Activated CD8-positive, alpha-beta memory T cell treated with anti-CD3 and anti-CD28 coated beads, Interleukin-2, amount 50 U/mL, for 48 hours (primary cell): Measurements from ENCODE around the gene RBM6.
"Not testable (repeated sequence)": the region's sequence is repeated elsewhere in the genome, so short reads cannot be mapped to it uniquely, and the experiment has no call there.

Source experiments
- DNase-seq: peaks from one replicate; pipeline ENCODE4 v3.0.0-alpha.2; 2020

Gene RBM6

DNA sequence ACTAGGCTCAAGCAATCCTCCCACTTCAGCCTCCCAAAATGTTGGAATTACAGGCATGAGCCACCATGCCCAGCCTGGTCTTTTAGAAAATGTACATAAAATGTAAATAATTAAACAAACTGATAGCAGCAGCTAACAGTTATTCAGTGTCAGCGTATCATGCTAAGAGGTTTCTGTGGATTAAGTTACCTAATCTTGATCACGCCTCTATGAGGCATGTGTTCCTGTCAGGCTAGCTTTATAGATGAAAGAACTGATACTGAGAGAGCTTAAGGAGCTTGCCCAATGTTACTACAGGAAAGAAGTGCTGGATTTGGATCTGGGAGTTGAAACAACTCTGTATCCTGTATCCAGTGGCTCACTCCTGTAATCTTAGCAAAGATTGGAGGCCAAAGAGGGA lies 25.0 kb upstream of the RBM6 start:
- no peak for DNase-seq

DNA sequence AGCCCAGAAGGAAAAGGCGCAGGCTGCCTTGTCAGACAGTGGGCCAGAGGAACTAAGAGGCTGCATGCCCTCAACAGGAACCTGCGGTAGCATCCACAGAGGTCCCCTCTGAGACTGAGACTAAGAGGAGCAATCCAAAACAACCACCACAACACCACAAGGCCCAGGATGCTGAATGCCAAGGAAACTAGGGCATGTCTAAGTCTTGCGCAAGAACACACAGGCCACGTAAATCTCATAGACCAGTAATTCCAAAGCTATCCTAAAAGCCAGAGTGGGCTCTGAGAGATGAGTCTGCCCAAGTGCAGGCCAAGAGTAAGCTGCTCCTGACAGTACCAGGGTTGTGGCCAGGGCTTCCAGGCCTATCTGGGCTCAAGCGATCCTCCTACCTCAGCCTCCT lies 23.3 kb upstream of the RBM6 start:
- DNase-seq, result no peak

DNA sequence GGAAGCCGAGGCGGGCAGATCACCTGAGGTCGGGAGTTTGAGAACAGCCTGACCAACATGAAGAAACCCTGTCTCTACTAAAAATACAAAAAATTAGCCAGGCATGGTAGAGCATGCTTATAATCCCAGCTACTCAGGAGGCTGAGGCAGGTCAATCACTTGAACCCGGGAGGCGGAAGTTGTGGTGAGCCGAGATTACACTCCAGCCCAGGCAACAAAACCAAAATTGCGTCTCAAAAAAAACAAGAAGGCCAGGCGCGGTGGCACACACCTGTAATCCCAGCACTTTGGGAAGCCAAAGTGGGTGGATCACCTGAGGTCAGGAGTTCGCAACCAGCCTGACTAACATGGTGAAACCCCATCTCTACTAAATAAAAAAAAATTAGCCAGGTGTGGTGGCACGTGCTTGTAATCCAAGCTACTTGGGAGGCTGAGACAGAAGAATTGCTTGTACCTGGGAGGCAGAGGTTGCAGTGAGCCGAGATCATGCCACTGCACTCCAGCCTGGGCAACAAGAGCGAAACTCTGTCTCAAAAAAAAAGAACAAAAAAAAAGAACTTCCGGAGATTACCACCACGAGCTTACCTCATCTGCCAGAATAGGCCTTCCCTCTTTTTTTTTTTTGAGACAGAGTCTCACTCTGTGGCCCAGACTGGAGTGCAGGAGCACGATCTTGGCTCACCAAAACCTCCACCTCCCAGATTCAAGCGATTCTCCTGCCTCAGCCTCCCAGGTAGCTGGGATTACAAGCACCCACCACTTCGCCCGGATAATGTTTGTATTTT lies 22.0 kb upstream of the RBM6 start:
- DNase-seq, result not testable (repeated sequence)

DNA sequence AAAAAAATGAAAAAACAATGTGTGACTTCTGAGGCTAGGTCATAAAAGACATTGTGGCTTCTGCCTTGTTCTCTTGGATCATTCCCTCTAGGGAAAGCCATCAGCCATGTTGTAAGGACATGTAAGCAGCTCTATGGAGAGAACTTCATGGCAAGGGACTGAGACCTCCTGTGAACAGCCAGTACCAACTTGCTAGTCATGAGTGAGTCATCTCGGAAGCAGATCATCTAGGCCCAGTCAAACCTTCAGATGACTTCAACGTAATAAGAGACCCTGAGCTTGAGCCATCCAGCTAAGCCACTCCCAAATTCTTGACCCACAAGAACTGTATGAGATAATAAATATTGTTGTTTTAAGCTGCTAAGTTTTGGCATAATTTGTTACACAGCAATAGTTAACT lies 15.3 kb upstream of the RBM6 start:
- DNase-seq, result no peak

DNA sequence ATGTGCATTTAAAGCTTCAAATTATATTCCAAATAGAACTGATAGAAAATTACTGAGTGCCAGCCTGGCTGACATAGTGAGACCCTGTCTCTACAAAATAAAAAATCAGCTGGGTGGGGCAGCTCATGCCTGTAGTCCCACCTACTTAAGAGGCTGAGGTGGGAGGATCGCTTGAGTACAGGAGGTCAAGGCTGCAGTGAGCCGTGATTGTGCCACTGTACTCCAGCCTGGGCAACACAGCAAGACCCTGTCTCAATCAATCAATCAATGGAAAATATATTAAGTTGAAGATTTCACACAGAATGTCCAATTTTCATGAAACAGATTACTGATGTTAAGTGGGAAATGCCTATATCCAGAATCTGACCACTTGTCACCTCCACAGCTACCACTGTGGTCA lies 14.5 kb upstream of the RBM6 start:
- no peak for DNase-seq

DNA sequence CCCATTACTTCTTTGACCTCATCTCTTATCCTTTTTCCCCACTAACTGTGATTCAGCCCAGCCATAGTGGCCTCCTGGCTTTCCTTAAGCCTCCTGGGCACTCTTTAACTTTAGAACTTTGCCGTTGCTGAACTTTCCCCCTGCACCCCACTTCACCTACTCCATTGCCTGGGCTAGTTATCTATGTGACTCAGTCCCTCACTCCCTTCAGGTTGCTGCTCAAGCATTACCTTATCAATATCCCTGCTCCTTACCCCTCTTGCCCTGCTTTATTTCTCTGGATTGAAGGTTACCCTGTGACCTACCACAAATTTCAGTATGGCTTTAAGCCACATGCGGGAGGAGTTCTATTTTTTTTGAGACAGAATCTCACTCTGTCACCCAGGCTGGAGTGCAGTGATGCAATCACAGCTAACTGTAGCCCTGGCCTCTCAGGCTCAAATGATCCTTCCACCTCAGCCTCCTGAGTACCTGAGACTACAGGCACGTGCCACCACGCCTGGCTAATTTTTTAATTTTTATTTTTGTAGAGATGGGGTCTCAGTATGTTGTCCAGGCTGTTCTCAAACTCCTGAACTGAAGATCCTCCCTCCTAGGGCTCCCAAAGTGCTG lies 13.7 kb upstream of the RBM6 start:
- DNase-seq, result no peak

DNA sequence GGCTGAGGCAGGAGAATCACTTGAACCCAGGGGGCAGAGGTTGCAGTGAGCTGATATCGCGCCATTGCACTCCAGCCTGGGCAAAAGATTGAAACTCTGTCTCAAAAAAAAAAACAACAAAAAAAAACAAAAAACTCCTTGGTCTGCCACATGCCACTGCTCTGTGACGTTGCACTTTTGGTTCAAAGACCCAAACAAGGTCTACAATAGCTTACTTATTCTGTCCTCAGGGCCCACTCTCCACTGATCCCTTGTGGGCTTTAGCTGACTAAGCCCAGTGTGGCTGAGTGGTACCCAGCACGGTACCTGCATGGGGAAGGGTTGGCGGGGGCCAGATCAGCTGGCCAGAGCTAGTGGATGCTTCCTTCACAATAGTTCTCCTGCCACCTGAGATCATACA lies 12.2 kb upstream of the RBM6 start:
- DNase-seq, result no peak

DNA sequence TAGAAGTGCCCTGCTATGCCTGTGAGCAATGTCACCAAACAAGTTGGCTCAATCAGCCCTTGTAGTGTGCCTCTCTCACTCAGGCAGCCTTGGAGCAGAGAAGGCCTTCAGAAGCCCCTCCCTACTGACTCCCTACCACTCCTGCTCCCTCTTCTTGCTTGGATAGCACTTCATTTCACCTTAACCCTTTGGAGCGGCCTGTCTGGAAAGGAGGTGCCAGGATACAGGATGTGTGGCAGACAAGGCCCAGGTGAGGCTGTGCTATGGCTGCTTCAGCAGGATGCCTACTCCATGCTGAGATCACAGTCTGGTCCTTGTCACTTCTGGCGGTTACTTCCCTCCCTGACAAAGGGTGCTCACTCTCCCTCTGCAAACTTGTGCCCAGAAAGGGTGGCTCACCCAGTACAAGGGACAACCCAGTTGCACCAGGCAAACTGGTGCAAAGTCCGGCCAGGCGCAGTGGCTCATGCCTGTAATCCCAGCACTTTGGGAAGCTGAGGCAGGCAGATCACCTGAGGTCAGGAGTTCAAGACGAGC lies 11.4 kb upstream of the RBM6 start:
- no peak for DNase-seq

DNA sequence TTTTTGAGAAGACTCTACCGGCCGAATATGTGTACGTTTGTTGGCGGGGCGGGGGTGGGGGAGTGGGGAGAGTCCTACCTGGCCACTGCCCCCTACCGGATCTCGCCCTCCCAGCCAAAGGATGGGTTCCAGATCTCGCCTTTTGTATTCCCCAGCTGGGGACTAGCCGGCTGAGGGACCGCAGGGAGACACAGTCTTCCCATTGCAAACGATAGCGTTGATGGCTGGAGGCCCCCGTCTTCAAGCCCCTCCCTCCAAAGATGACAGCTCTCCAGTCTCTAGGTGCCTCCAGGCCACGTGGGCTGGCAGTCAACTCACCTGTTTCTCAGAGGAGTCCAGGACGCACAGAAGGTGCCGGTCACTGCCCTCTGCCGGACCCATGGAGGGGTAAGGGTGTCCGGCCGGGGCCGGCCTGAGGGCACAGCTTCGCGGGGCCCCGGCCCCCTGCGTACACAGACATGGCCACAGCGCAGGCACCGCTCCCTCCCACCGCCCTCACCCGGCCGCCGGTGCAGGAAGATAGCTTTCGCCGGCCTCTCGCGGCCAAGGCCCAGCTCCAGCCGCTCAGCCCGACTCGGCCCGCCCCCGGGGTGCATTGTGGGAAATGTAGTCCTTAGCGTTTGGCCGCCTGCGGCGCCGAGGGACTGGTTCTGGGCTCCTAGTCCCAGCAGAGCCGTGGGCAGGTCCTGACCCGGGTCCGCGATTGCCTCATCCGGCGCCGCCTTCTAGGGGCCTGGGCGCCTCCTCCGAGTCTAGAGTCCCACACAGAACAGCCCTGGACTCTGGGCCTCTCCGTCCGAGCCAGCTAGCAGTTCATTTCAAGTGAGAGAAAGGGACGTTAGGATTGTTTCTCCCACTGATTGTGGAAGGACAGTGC lies 10.4 kb upstream of the RBM6 start, which contains the start of gene MON1A:
Gene MON1A (minus strand): TSS at position 521 of the 877 bp plus-strand sequence. CDS start 16,465 bp downstream, outside the sequence.
- peak; percentile 96 for DNase-seq

DNA sequence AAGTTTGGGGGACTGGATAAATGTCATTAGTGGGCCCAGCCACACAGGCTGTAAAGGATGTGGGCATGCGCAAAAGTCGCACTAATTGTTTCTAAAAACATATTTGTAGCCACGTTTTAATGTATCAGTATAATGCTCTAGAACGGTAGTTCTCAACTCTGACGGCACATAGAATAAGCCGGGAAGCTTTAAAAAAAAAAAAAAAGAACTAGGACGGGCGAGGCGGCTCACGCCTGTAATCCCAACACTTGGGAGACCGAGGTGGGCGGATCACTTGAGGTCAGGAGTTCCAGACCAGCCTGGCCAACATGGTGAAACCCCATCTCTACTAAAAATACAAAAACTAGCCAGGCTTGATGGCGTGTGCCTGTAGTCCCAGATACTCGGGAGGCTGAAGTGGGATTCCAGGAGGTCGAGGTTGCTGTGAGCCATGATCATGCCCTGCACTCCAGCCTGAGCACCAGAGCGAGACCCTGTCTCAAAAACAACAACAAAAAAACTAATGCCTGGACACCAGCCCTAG lies 9.7 kb upstream of the RBM6 start:
- DNase-seq, result no peak

DNA sequence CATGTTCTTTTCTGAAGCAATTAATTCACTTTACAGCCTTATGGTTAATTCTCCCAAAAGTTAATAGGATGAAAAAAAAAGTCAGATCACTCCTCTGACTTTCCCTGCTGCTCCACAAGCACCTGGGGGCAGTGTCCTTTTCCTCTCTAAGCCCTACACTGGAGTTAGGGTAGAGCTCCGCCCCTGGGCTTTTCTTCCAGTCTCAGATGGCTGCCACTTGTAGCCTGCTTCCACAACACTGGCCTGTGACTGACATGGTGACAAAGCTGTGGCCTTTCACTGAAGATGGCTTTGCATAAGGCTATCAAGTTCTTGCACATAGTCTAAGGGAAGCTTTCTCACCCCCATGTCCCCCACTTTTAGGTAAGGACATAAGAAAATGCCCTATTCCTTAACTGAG lies 9.0 kb upstream of the RBM6 start:
- no peak for DNase-seq

DNA sequence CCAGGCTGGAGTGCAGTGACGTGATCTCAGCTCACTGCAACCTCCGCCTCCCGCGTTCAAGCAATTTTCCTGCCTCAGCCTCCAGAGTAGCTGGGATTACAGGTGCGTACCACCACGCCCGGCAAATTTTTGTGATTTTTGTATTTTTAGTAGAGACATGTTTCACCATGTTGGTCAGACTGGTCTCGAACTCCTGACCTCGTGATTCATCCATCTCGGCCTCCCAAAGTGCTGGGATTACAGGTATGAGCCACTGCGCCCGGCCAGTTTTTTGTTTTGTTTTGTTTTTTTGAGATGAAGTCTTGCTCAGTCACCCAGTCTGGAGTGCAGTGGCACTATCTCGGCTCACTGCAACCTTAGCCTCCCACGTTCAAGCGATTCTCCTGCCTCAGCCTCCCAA lies 7.7 kb upstream of the RBM6 start:
- not testable (repeated sequence) for DNase-seq

DNA sequence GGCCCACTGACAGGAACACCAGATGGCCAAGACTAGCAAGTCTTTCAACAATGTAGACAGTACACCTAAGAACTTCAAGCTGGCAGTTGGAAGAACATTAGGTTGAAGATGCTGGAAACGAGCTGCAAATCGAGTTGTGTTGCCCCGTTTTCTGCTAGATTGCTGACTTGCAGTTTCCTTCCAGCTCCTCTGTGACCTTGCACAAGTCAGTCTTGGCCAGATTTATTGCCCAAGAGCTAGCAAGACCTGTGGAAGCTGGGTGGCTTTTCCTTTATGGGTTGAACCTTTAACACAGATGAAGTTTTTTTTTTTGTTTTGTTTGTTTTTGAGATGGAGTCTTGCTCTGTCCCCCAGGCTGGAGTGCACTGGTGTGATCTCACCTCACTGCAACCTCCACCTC lies 2.9 kb upstream of the RBM6 start:
- DNase-seq, result no peak

DNA sequence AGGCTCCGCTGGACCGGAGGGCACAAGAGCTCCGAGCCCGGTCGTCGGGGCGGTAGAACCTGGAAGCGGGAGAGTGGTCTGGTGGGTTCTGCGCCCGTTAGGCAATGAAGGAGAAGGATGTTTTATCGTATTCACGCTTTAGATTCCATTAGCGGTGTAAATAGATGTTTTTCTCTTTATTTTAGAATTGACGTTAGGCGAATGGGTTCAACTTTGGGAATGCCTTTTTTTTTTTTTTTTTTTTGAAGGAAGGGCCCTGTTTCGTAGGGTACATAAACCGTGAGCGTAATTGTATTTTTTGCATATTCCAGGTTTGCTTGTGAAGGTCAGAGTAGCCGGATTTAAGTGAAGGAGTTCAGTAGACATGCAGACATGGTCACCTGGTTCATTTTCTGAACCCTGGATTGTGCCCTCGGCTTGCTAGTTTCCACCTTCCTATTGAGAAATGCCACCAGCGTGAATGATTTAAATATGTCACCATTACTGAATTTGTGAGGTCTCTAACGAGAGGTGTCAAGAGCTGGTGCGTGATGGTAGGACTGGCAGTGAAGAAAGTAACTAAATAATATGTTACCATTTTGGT lies 808 bp downstream of the RBM6 start:
- no peak for DNase-seq

DNA sequence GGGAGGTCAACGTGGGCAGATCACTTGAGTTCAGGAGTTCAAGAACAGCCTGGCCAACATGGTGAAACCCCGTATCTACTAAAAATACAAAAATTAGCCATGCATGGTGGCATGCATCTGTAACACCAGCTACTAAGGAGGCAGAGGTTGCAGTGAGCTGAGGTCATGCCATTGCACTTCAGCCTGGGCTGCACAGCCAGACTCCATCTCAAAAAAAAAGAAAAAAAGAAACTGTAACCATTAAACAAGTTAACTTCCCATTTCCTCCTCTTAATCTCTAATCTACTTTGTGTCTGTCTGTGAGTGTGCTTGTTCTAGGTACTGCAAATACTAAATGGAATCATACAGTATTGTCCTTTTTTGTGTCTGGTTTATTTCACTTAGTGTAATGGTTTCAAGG lies 2.7 kb downstream of the RBM6 start:
- no peak for DNase-seq

DNA sequence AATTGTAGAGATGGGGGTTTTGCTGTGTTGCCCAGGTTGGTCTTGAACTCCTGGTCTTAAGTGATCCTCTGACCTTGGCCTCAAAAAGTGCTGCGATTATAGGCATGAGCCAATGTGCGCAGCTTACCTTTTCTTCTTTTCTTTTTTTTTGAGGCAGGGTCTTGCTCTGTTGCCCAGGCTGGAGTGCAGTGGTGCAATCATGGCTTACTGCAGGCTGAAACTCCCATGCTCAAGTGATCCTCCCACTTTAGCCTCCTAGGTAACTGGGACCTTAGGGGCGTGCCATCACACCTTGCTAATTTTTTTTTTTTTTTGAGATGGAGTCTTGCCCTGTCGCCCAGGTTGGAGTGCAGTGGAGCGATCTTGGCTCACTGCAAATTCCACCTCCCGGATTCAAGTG lies 13.0 kb downstream of the RBM6 start:
- no peak for DNase-seq

DNA sequence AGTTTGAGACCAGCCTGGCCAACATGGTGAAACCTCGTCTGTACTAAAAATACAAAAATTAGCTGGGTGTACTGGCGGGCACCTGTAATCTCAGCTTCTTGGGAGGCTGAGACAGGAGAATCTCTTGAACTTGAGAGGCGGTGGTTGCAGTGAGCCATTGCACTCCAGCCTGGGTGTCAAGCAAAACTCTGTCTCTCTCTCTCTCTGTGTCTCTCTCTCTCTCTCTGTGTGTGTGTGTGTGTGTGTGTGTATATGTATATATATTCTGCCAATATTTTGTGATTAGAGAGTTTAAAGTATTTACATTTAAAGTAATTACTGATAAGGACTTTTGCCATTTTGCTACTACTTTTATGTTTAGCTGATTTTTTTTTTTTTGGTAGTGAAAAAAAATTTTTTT lies 15.7 kb downstream of the RBM6 start:
- no peak for DNase-seq

DNA sequence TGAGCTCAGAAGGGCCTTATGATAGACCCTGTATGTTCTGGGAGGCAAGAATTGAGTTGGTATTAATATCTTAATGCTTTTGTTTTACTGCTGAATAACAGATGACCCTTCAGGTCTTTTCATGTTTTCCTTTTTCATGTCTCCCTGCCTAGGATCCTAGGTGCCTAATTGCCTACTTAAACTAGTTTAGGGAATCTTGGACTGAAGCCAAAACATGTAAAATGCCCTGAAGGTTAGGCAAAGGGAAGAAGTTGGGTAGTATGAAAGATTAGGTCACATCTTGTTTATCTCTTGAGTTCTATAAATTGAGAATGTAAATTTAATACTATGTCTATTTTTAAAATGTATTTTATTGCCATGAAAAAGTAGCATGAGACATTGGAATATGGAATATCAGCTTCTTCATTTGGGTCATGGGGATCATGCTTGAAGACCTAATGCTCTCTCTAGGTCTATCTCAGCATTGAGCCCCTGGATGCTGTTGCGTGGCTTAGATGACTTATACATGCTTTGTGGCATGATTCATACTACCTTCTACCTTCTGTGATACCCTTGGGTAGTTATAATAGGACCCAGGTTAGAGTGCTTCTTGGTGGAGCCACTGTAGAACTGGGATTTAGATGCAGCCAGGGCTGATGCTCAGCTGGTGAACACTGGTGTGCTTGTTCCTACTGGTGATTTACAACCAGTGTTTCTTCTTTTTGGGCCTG lies 26.4 kb downstream of the RBM6 start:
- DNase-seq, result no peak

DNA sequence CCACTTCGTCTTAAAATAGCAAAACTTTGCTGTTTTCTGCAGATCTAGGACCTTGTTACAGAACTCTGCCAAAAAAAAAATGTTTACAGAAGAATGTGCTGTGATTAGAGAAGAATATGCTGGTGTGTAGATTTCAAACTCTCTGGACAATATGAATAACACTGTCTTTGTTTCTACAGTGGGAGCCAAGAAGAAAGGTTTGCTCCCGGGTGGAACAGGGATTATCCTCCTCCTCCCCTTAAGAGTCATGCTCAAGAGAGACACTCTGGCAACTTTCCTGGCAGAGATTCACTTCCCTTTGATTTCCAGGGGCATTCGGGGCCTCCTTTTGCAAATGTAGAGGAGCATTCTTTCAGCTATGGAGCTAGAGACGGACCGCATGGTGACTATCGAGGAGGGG lies 27.3 kb downstream of the RBM6 start:
- no peak for DNase-seq

DNA sequence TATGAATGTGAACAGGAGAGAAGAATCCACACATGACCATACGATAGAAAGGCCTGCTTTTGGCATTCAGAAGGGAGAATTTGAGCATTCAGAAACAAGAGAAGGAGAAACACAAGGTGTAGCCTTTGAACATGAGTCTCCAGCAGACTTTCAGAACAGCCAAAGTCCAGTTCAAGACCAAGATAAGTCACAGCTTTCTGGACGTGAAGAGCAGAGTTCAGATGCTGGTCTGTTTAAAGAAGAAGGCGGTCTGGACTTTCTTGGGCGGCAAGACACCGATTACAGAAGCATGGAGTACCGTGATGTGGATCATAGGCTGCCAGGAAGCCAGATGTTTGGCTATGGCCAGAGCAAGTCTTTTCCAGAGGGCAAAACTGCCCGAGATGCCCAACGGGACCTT lies 28.4 kb downstream of the RBM6 start:
- no peak for DNase-seq

DNA sequence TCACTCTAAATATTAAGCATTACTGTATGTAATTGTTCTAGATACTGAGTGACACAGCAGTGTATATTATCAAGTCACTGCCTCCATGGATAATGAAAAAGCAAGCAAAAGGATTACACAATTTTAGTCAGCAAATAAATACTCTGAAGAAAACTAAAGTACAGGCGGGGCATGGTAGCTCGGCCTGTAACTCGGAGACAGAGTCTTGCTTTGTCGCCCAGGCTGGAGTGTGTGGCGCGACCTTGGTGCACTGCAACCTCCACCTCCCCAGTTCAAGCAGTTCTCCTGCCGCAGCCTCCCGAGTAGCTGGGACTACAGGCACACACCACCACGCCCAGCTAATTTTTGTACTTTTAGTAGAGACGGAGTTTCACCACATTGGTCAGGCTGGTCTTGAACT lies 32.7 kb downstream of the RBM6 start:
- DNase-seq, result no peak

DNA sequence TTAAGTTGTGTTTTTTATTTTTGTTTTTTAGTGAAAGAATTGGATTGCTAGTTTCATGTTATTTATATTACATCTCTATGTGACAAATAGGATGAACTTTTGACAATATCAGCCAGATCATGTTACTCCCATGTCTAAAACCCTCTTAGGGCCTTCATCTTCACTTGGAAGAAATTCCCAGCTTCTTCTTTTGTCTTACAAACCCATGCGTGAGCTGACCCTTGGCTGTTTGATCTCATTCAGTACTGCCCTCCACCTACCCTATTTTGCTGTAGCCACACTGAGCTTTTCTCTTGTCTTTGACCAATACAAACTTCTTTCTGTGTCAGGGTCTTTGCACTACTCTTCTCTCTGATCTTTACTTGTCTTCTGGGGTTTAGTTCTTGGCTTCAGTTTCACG lies 37.0 kb downstream of the RBM6 start:
- DNase-seq, result no peak
